Medulla oblongata (tissue), 1 donor: Measurements from ENCODE around the gene COPG2.
"Not testable (repeated sequence)": the region's sequence is repeated elsewhere in the genome, so short reads cannot be mapped to it uniquely, and the experiment has no call there.

Experiments used
- DNase-seq: peaks from one replicate; pipeline ENCODE4 v3.0.0-alpha.2; 2015; ENCODE audit errors: extremely low spot score

Gene COPG2, protein sequence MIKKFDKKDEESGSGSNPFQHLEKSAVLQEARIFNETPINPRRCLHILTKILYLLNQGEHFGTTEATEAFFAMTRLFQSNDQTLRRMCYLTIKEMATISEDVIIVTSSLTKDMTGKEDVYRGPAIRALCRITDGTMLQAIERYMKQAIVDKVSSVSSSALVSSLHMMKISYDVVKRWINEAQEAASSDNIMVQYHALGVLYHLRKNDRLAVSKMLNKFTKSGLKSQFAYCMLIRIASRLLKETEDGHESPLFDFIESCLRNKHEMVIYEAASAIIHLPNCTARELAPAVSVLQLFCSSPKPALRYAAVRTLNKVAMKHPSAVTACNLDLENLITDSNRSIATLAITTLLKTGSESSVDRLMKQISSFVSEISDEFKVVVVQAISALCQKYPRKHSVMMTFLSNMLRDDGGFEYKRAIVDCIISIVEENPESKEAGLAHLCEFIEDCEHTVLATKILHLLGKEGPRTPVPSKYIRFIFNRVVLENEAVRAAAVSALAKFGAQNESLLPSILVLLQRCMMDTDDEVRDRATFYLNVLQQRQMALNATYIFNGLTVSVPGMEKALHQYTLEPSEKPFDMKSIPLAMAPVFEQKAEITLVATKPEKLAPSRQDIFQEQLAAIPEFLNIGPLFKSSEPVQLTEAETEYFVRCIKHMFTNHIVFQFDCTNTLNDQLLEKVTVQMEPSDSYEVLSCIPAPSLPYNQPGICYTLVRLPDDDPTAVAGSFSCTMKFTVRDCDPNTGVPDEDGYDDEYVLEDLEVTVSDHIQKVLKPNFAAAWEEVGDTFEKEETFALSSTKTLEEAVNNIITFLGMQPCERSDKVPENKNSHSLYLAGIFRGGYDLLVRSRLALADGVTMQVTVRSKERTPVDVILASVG

DNA sequence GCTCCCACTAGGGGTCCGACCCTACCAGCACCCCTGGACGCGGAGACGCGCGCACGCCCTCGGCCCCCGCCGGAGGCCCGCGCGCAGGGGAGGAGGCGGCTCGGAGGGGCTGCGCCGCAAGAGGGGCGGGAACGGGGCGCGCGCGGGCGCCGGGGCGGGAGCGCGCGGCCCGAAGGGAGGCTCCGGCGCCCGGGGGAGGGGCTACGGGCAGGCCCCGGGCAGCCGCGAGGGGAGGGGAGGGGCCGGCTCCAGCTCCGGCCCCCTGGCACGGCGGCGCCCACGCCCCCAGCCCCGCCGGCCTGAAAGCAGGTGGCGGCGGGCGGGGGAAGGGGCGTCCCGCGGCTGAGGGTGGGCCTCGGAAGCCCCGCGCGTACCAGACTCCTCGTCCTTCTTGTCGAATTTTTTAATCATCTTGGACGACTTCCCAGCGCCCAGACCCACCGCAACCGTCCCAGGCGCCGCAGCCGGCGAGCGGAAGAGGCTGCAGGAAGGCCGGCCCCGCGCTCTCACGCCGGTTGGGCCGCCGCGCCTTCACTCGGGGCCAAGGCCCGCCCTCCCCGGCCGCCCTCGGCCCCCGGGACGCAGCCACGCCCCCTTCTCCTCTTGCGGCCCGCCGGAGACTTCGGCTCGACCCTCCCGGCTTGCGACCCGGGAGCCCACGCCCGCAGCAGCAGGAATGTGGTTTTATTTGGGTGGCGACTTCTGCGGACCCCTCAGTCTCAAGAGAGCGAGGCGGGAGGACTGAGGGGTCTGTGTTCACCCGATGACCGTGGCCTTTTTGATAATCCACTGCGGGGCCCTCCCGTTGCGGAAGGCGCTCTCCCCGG lies at the start of gene COPG2:
Gene COPG2, minus strand, starts transcription at position 491 of the 827 bp plus-strand sequence. Its CDS starts 80 bp downstream, at position 411.
- peak; percentile 91 for DNase-seq

GRCh38 chr7:130712416-130712815 lies 43.9 kb upstream of the COPG2 start:
- DNase-seq, result no peak

GRCh38 chr7:130708766-130709165 lies 40.2 kb upstream of the COPG2 start:
- DNase-seq, result no peak

DNA sequence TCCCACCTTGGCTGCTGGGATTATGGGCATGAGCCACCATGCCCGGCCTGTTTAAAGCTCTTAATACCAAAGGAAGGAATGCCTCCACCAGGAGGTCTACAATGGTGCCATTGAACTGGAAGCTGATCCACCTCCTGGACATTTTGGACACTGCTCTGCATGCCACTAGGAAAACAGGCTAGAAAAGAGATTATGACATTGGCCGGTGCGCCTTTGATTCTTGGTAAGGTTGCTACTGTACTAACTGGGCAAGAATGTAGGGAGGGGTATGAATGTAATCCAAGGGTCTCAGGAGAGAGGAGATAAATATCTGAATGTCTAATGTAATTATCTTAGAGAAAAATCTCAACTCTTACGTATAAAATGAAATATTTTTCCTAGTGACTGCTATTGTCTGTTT lies 39.5 kb upstream of the COPG2 start:
- DNase-seq, result no peak

DNA sequence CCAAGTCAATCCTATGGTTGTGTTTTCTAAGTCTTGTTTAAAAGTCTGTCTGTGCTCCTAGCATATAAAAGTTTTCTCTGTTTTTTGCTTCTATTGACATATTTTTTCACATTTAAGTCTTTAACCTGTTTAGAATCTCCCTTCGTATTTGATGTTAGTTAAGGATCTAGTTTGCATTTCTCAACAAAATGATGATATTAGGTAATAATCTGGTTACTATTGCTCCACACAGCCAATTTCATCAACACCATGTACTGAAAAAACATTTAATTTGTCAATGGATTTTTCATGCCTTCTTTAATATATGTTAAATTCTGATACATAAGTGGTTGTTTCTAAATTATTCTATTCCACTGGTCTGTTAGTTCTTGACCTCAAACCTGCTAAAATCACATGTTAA lies 35.3 kb upstream of the COPG2 start:
- DNase-seq, result no peak

DNA sequence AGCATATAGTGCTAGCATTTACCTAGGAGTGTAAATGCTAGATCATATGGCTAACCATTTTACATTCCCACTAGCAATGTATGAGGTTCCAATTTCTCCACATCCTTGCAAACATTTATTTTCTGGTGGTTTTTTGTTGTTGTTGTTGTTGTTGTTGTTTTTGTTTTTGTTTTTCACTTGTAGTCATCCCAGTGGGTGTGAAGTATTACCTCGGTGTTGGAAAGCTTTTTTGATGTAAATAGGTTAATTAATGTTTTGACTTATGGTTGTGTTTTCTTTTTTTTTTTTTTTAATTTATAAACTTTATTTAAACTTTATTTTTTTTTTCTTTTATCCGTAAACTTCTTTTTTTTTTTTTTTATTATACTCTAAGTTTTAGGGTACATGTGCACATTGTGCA lies 33.1 kb upstream of the COPG2 start:
- DNase-seq, result no peak

- no peak for DNase-seq
These were observed 32.2 kb upstream of the COPG2 start for GRCh38 chr7:130700760-130701159.

GRCh38 chr7:130699686-130700085 lies 31.1 kb upstream of the COPG2 start:
- DNase-seq, result no peak

DNA sequence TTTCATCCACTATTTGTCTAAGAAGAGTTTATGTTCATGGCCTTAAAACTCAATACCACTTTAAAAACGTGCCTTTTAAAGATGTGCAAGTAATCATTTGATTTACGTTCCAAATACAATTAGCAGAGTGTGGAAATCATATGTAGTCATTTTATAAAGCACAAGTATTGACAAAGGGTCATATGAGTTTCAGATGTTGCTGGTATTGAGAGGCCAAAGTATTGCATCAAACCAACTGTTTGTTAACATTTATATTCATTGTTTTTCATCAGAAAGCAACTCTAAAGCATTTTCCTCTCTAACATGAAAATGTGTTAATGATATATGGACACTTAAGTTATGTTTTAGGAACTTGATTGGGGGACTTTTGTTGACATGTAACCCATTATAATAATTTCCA lies 29.3 kb upstream of the COPG2 start:
- DNase-seq, result no peak

DNA sequence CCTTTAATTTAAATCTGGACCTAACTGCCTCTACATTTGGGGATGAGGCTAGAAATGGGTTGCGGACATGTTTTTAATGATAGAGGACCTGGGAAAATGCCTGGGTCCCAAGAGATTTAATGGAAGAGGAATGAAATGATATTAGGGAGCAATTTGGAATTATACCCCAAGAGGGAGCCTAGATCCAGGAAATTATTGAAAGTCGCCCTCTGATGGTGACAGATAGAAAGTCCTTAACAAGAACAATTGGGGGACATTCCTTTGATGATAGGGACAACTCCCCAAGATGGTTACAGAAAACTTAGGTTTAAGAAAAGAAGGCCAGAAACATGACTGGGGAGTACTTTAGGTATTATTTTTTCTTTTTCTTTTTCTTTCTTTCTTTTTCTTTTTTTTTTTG lies 27.3 kb upstream of the COPG2 start:
- peak; percentile 45 for DNase-seq

DNA sequence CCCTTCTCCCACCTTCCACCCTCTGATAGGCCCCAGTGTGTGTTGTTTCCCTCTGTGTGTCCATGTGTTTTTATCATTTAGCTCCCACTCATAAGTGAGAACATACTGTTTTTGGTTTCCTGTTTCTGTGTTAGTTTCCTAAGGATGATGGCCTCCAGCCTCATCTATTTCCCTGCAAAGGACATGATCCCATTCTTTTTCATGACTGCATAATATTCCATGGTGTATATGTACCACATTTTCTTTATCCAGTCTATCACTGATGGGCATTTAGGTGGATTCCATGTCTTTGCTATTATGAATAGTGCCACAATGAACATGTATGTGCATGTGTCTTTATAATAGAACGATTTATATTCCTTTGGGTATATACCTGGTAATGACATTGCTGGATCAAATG lies 23.8 kb upstream of the COPG2 start:
- not testable (repeated sequence) for DNase-seq

DNA sequence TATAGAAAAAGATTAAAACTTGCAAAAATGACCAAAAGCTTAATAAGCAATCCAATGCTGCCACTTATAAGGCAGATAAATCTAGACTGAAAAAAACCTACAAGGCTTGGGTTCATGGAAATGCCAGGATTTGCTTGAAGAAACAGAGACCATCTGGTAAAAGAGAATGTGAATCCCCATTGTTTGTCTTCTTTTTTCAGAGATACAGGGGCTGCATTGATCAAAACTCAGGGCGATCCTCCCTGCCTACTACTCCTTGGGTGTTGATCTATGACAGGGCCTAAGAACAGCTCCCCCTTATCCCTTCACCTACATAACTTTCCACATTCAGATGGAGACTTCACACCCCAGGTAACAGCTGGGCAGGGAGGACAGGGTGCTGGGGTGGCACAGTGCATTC lies 21.1 kb upstream of the COPG2 start:
- no peak for DNase-seq

GRCh38 chr7:130683026-130683425 lies 14.5 kb upstream of the COPG2 start:
- DNase-seq, result no peak

- DNase-seq, result no peak
These were observed 5.9 kb upstream of the COPG2 start for GRCh38 chr7:130674456-130674855.

DNA sequence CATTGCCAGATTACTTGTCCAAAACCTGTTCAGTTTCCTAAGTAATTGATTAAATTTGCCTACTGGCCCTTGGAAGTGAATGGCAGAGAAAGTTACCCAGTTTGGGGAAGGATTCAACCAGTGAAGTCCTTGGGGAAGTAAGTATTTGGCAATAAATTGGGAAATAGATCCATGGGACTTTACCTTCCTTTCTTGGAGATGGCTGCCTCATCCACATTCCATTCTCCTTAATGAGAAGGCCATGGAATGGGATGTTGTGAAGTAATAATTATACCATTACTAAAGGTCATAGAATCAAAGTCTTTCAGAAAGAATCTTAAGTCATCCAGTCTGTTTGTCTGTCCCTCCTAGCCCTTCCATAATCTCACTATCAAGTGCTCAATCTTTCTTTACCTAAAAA lies 4.5 kb upstream of the COPG2 start:
- DNase-seq, result no peak

GRCh38 chr7:130672146-130672545 lies 3.6 kb upstream of the COPG2 start:
- no peak for DNase-seq

GRCh38 chr7:130669085-130669700 lies 645 bp upstream of the COPG2 start:
- peak; percentile 43 for DNase-seq

GRCh38 chr7:130667593-130668257 lies 823 bp downstream of the COPG2 start:
- DNase-seq, result peak; percentile 20

- DNase-seq, result no peak
These were observed 6.1 kb downstream of the COPG2 start for GRCh38 chr7:130662426-130662825.

GRCh38 chr7:130655286-130655685 lies 13.3 kb downstream of the COPG2 start:
- DNase-seq, result no peak

GRCh38 chr7:130654850-130655249 lies 13.7 kb downstream of the COPG2 start:
- DNase-seq, result no peak
